ENCODE data around the gene RPS6KB2.
"Not testable (repeated sequence)": the region's sequence is repeated elsewhere in the genome, so short reads cannot be mapped to it uniquely, and the experiment has no call there.

The RPS6KB2 gene

DNA sequence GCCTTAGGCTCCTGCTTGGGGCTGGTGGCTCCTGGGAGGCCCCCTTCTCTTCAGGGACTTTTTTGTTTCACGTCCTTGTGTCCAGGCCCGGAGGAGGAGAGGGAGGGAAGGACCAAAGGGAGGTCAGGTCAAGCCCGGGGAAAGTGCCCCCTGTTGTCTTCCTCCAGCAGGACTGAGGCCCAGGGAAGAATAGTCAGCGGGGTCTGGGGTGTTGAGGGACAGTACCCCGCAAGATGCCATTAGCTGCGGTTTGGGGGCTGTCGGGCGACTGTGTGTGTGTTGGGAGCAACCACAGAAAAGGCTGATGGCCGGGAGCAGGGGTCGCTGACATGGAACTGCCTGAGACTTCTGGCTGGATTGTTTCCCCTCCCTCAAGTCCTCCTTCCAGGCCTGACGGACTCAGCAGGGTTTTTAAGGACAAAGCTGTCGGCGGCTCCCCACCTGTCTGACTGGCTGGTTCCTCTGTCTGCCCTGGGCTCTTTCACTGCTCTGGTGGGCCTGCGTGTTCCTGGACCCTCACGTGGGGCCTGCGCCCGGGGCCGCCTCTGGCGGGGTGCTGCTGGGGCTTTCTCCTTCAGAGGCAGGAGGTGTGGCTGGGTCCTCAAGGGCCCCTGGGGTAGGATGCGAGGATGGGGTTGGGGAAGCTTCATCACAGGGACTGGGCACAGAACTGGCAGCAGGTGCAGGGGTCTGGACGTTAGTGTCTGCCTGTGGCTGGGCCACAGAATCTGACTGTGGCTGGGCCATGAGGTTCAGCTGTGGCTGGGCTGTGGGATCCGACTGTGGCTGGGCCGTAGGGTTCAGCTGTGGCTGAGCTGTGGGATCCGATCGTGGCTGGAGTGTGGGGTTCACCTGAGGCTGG is 22.7 kb downstream of the RPS6KB2 start:
- no peak overlapping the region for H3K4me3 Mint-ChIP-seq
- H3K9me3 Mint-ChIP-seq, result no peaks in the 10 kb centered on the region
- no peak for DNase-seq
- H3K4me1 Mint-ChIP-seq (ENCODE audit: low read depth), result peaks cover 42% of the 10 kb centered on the region
- no peaks in the 10 kb centered on the region for H3K27me3 Mint-ChIP-seq
- peak overlapping the region; percentile 33 for H3K27ac Mint-ChIP-seq
- no peaks in the 10 kb centered on the region for H3K36me3 Mint-ChIP-seq (ENCODE audit: low read depth)

- H3K4me3 Mint-ChIP-seq, result no peak overlapping the region
- H3K36me3 Mint-ChIP-seq (ENCODE audit: low read depth), result no peaks in the 10 kb centered on the region
- no peaks in the 10 kb centered on the region for H3K9me3 Mint-ChIP-seq
- peak overlapping the region; percentile 33 for H3K27ac Mint-ChIP-seq
- no peak for DNase-seq
- peaks cover 36% of the 10 kb centered on the region for H3K4me1 Mint-ChIP-seq (ENCODE audit: low read depth)
- H3K27me3 Mint-ChIP-seq, result no peaks in the 10 kb centered on the region
These were observed 23.3 kb downstream of the RPS6KB2 start for GRCh38 chr11:67451658-67451976.

GRCh38 chr11:67452141-67452952 is 24.1 kb downstream of the RPS6KB2 start, which contains the start of gene GPR152:
Gene GPR152, minus strand, starts transcription at chr11:67452729. Its CDS starts 5 bp downstream, at chr11:67452724.
- Mint-ChIP-seq H3K9me3 (no peaks in the 10 kb centered on the region), H3K4me1 (ENCODE audit: low read depth) (peaks cover 28% of the 10 kb centered on the region), H3K27me3 (no peaks in the 10 kb centered on the region), H3K4me3 (no peak within 1 kb of the TSS), H3K36me3 (ENCODE audit: low read depth) (no peaks in the 10 kb centered on the region), H3K27ac (peak within 1 kb of the TSS; percentile 33)
- no peak for DNase-seq

GRCh38 chr11:67453816-67454732 is 25.8 kb downstream of the RPS6KB2 start:
- H3K4me1 Mint-ChIP-seq (ENCODE audit: low read depth), result peaks cover 14% of the 10 kb centered on the region
- H3K27me3 Mint-ChIP-seq, result no peaks in the 10 kb centered on the region
- no peak overlapping the region for H3K27ac Mint-ChIP-seq
- no peak for DNase-seq
- no peaks in the 10 kb centered on the region for H3K36me3 Mint-ChIP-seq (ENCODE audit: low read depth)
- no peak overlapping the region for H3K4me3 Mint-ChIP-seq
- H3K9me3 Mint-ChIP-seq, result no peaks in the 10 kb centered on the region

DNA sequence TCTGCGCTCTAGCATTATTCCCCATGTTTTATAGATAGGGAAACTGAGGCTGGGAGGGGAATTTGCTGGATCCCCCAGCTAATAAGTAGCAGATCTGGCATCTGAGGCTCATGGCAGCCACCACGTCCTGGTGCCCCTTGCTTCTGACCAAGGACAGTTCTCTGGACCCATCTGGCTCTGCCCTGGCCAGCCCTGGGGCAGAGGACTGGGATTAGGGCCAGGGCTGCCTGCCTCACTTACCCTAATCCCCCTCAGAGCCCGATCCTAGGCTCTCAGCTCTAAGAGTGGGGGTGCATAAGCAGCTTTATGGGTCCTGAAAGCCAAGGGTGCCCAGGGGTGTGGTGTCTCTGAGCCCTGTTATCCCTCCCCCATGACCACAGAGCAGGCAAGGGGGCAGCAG is 26.8 kb downstream of the RPS6KB2 start, which contains the start of gene CABP4:
TSS of gene CABP4 (plus strand) at position 301 of the 400 bp plus-strand sequence. CDS start at position 371, 70 bp downstream.
- no peak within 1 kb of the TSS for H3K27ac Mint-ChIP-seq
- H3K36me3 Mint-ChIP-seq (ENCODE audit: low read depth), result no peaks in the 10 kb centered on the region
- no peaks in the 10 kb centered on the region for H3K9me3 Mint-ChIP-seq
- H3K27me3 Mint-ChIP-seq, result no peaks in the 10 kb centered on the region
- H3K4me3 Mint-ChIP-seq, result no peak within 1 kb of the TSS
- peaks cover 10% of the 10 kb centered on the region for H3K4me1 Mint-ChIP-seq (ENCODE audit: low read depth)
- no peak for DNase-seq

DNA sequence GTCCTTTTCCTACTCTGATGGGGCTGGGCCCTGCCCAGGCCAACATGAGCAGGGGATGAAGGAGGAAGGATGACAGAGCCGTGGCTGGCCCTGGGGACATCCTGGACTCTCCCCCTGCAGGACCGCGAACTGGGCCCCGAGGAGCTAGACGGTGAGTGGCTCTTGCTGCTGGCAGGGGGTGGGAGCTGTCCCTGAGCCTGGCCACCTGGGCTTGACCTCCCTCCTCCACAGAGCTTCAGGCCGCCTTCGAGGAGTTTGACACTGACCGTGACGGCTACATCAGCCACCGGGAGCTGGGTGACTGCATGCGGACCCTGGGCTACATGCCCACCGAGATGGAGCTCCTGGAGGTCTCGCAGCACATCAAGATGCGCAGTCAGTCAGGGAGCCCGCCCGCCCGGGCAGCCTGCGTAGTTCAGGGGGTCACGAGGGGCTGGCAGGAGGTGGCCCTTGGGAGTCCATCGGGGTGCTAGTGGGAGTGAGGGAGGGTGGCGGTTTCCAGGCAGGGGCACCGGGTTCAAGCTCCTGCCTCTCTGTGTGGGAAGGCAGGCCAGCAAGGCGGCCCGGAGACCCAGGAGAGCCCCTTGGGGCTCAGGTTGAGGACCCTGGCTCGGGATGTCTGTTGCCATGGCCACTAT is 27.9 kb downstream of the RPS6KB2 start:
- no peak overlapping the region for H3K27ac Mint-ChIP-seq
- DNase-seq, result no peak
- H3K4me3 Mint-ChIP-seq, result no peak overlapping the region
- H3K36me3 Mint-ChIP-seq (ENCODE audit: low read depth), result no peaks in the 10 kb centered on the region
- peaks cover 7% of the 10 kb centered on the region for H3K4me1 Mint-ChIP-seq (ENCODE audit: low read depth)
- no peaks in the 10 kb centered on the region for H3K9me3 Mint-ChIP-seq
- H3K27me3 Mint-ChIP-seq, result no peaks in the 10 kb centered on the region

- no peaks in the 10 kb centered on the region for H3K36me3 Mint-ChIP-seq (ENCODE audit: low read depth)
- H3K27me3 Mint-ChIP-seq, result no peaks in the 10 kb centered on the region
- H3K4me1 Mint-ChIP-seq (ENCODE audit: low read depth), result peaks cover 3% of the 10 kb centered on the region
- H3K4me3 Mint-ChIP-seq, result no peak overlapping the region
- H3K27ac Mint-ChIP-seq, result no peak overlapping the region
- H3K9me3 Mint-ChIP-seq, result no peaks in the 10 kb centered on the region
- no peak for DNase-seq
These were observed 29.2 kb downstream of the RPS6KB2 start for GRCh38 chr11:67457453-67457852.

DNA sequence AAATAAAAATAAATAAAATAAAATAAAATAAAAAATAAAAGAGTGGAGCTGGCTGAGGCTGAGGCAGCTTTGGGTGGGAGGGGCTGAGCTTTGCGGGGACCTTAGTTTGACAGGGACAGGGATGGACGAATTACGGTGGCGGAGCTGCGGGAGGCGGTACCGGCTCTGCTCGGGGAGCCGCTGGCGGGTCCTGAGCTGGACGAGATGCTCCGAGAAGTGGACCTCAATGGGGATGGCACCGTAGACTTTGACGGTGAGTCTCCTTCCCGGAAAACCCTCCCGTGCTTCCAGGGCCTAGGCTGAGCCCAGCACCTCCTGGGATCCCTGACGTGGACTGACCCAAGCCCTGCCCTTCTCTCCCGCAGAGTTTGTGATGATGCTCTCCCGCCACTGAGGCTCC is 30.0 kb downstream of the RPS6KB2 start:
- H3K27ac Mint-ChIP-seq, result no peak overlapping the region
- H3K9me3 Mint-ChIP-seq, result no peaks in the 10 kb centered on the region
- peaks cover 3% of the 10 kb centered on the region for H3K4me1 Mint-ChIP-seq (ENCODE audit: low read depth)
- no peak for DNase-seq
- no peak overlapping the region for H3K4me3 Mint-ChIP-seq
- H3K36me3 Mint-ChIP-seq (ENCODE audit: low read depth), result no peaks in the 10 kb centered on the region
- H3K27me3 Mint-ChIP-seq, result no peaks in the 10 kb centered on the region

DNA sequence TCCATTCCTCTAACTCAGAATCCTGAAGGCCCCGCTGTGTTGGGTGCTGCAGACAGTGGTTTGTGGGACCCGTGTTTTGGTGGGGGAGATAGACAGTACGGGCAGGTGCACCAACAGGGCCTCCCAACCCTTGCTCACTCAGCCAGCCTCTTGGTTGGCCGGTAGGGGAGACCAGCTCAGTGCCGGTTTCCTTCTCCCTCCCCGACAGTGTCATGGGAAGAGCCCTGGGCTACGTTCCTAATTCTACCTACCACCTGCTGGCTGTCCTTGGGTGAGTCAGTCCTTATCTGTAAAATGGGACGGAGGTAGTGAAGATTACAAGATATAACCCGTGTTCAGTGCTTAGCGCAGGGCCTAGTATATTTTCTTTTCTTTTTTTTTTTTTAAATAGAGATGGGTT is 34.9 kb downstream of the RPS6KB2 start:
- H3K4me3 Mint-ChIP-seq, result no peak overlapping the region
- H3K27me3 Mint-ChIP-seq, result no peaks in the 10 kb centered on the region
- H3K4me1 Mint-ChIP-seq (ENCODE audit: low read depth), result peaks cover 32% of the 10 kb centered on the region
- peaks cover 16% of the 10 kb centered on the region for H3K36me3 Mint-ChIP-seq (ENCODE audit: low read depth)
- no peak for DNase-seq
- H3K9me3 Mint-ChIP-seq, result no peaks in the 10 kb centered on the region
- peak overlapping the region; percentile 22 for H3K27ac Mint-ChIP-seq

DNA sequence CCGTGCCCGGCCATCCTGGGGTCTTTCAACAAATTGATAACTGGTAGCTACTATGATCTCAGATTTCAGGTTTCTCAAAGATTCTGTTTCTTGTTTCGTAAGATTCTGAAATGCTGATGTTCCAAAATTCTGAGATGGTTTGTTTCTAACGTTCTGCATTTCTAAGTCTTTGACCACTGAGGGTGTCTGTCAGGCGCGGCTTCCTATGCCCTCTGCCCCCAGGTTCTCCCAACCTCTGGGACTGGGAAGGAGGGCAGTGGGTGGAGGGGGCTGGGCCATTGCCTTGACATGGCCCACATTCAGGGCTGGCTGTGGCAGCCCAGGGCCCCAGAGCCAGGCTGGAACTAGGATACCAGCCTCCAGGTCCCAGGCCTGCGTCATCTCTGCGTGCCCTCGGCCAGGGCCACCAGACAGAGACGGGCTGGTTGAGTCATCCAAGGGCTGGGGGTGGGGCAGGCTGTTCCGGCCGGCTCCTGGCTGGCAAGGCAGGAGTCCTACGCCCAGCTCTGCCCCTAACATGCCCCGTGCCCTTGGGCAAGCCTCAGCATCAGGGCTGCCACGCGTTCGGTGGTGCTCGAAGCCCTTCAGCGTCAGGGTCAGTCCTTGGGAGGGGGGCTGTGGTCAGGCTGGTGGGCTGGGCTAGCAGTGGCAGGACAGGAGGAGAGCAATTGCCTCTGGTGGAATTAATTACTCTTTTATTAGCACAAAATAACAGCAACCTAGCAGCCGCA is 35.6 kb downstream of the RPS6KB2 start:
- Mint-ChIP-seq H3K36me3 (ENCODE audit: low read depth) (peaks cover 20% of the 10 kb centered on the region), H3K27ac (peak overlapping the region; percentile 93), H3K9me3 (no peaks in the 10 kb centered on the region), H3K27me3 (no peaks in the 10 kb centered on the region), H3K4me3 (peak overlapping the region; percentile 88), H3K4me1 (ENCODE audit: low read depth) (peaks cover 35% of the 10 kb centered on the region)
- no peak for DNase-seq

DNA sequence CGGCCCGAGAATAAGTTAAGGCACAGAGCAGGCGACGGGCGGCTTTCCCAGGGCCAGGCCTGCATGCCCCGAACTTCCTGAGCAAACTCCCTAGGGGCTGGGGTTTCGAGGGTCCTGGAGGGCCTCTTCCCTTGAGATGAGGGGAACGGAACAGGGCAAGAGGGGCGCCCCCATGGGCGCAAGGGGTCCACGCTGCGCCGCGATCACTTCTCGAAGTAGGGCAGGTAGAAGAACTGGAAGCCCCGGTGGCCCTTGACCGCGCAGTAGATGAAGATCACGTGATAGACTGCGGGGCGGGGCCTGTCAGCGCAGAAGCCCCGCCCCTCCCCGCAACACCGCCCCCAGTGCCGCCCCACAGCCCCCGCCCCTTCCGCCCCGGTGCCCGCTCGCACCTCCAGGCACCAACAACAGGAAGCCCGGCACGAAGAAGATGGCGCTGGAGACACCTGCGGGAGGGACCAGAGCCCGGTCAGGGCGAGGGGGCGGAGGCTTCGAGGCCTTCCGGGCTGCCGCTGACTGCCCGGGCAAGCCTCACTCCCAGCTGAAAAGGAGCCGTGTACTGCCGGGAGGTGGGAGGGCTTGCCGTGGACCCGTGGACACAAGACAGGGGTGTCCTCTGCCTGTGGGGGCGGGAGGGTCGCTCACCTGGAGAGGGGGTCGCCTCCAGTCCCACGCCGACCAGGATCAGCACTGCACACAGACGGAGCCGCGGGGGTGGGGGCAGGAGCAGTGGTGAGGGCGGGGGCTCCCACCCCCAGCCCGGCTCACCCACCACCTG is 36.3 kb downstream of the RPS6KB2 start:
- Mint-ChIP-seq H3K27ac (peak overlapping the region; percentile 93), H3K36me3 (ENCODE audit: low read depth) (peaks cover 20% of the 10 kb centered on the region), H3K4me1 (ENCODE audit: low read depth) (peaks cover 39% of the 10 kb centered on the region), H3K9me3 (no peaks in the 10 kb centered on the region), H3K27me3 (no peaks in the 10 kb centered on the region), H3K4me3 (peak overlapping the region; percentile 88)
- peak; percentile 92 for DNase-seq

DNA sequence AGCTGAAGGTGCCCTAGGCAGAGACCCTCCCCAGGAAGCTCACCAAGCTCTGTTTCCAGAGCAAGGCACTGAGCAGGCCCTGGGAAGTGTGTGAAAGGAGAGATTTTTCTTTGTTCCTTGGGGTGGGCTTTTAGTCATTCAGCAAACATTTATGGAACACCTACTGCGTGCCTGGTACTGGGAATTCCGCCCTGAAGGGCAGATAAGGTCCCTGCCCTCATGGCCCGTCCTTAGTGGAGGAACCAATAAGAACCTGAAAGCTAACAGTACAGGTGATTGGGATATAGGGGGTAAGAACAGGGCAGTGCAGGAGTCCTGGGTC is 36.9 kb downstream of the RPS6KB2 start:
- H3K36me3 Mint-ChIP-seq (ENCODE audit: low read depth), result peaks cover 20% of the 10 kb centered on the region
- H3K27ac Mint-ChIP-seq, result peak overlapping the region; percentile 93
- H3K9me3 Mint-ChIP-seq, result no peaks in the 10 kb centered on the region
- H3K4me3 Mint-ChIP-seq, result peak overlapping the region; percentile 88
- no peak for DNase-seq
- H3K4me1 Mint-ChIP-seq (ENCODE audit: low read depth), result peaks cover 39% of the 10 kb centered on the region
- H3K27me3 Mint-ChIP-seq, result no peaks in the 10 kb centered on the region

- not testable (repeated sequence) for H3K27me3 Mint-ChIP-seq, DNase-seq, H3K9me3 Mint-ChIP-seq
- peaks cover 39% of the 10 kb centered on the region for H3K4me1 Mint-ChIP-seq (ENCODE audit: low read depth)
- H3K4me3 Mint-ChIP-seq, result peak overlapping the region; percentile 88
- peak overlapping the region; percentile 93 for H3K27ac Mint-ChIP-seq
- peaks cover 20% of the 10 kb centered on the region for H3K36me3 Mint-ChIP-seq (ENCODE audit: low read depth)
These were observed 37.2 kb downstream of the RPS6KB2 start for GRCh38 chr11:67465530-67465929.
